SU-DHL-6 (cell line): ENCODE measurements around the gene RAB36.

Experiments
- EZH2phosphoT487 ChIP-seq: fragments of 200-600 bp; sonication (generic), shearing (Covaris generic); conservative IDR thresholded peaks from 2 replicates; pipeline ENCODE4 v1.6.1; 2018; ENCODE audit warnings: mild to moderate bottlenecking, antibody characterized with exemption, low read length, moderate library complexity, mixed read lengths
- TF ChIP-seq, protein P1 (sequence below): fragments of 200-600 bp; sonication (generic); IDR thresholded peaks from one replicate; pipeline ENCODE4 v1.5.1; 2017; ENCODE audit warnings: antibody characterized with exemption, mild to moderate bottlenecking, low read length, moderate library complexity; ENCODE audit not compliant: insufficient read depth, poor library complexity, severe bottlenecking

DNA sequence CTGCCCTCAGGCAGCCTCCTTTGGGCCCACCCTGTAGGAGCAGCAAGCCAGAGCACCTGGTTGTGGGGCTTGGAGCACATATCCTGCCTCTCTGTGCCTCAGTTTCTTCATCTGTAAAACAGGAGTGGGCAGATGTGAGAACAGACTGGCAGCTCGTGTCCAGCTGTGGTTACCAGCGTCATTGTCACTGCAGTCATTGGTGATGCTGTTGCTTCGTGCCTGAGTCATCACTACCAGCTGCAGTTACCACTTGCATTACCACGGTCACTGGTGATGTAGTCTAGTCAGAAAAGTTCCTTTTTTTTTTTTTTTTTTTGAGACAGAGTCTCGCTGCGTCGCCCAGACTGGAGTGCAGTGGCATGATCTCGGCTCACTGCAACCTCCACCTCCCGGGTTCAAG, 23.9 kb upstream of the RAB36 start:
- TF ChIP-seq, protein P1, sequence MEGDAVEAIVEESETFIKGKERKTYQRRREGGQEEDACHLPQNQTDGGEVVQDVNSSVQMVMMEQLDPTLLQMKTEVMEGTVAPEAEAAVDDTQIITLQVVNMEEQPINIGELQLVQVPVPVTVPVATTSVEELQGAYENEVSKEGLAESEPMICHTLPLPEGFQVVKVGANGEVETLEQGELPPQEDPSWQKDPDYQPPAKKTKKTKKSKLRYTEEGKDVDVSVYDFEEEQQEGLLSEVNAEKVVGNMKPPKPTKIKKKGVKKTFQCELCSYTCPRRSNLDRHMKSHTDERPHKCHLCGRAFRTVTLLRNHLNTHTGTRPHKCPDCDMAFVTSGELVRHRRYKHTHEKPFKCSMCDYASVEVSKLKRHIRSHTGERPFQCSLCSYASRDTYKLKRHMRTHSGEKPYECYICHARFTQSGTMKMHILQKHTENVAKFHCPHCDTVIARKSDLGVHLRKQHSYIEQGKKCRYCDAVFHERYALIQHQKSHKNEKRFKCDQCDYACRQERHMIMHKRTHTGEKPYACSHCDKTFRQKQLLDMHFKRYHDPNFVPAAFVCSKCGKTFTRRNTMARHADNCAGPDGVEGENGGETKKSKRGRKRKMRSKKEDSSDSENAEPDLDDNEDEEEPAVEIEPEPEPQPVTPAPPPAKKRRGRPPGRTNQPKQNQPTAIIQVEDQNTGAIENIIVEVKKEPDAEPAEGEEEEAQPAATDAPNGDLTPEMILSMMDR = no peak
- TF ChIP-seq EZH2phosphoT487 = no peak
